ENCODE measurements around the gene TDG.
"Not testable (repeated sequence)": the region's sequence is repeated elsewhere in the genome, so short reads cannot be mapped to it uniquely, and the experiment has no call there.

Gene TDG

DNA sequence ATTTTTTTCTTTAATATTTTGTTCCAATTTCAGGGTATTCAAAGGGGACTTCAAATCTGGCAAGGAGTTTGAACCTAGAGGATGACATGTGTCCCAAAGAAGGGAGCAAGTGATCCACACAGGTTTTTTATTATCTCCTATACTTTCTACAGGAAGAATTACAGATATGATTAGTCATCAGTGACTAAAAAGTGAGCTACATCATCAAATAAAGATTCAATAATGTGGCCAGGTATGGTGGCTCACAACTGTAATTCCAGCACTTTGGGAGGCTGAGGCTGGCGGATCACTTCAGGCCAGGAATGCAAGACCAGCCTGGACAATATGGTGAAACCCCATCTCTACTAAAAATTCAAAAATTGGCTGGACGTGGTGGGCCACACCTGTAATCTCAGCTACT is 60.1 kb downstream of the TDG start:
- no peak overlapping the region for H3K4me3 ChIP-seq (ENCODE audit: low read length)
- no peaks in the 10 kb centered on the region for H3K27me3 ChIP-seq (replicated peaks; ENCODE audit: control insufficient read depth, insufficient read depth, low read length)
- no peaks in the 10 kb centered on the region for H3K36me3 ChIP-seq (ENCODE audit: control insufficient read depth, insufficient read depth, low read length, severe bottlenecking)
- no peaks in the 10 kb centered on the region for H3K4me1 ChIP-seq (ENCODE audit: control insufficient read depth, insufficient read depth, low read length)
- peaks cover 4% of the 10 kb centered on the region for H3K9me3 ChIP-seq (ENCODE audit: control insufficient read depth, low read length)
- no peak overlapping the region for H3K9ac ChIP-seq (ENCODE audit: low read length)
- no peak for DNase-seq (ENCODE audit: low read depth)

DNA sequence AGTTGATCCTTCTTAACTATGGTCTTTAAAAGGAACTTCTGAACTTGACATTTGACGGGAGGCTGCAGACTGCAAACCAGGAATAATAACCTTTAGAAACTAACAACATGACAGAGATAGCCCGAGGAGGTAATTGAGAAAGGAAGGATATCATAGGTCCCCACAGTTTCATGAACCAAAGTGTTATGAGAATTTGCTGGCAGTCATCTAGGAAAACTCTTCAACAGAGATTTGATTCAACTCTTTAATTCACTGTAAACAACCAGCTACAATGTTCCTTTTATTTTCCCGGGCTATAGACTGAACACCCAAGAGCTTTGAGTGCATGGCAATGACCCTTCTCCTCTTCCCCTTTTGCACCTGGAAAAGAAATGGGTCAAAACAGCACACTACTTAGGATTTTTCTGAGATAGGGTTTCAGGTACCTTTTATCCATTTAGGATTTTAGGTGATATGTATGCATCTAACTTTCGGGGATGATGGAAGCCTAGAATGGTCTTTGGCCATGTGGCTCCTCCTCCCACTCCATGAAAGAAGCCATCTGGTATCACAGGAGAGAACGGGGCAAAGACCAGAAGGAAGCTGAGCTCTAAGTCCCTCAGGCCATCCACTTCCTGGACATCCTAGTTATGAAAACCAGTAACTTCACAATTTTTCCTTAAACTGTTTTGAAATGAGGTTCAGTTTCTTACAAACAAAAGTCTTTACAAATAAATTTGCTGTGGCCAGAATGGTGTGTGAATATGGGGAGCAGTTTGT is 61.3 kb downstream of the TDG start:
- H3K4me3 ChIP-seq (ENCODE audit: low read length): no peak overlapping the region
- no peaks in the 10 kb centered on the region for H3K4me1 ChIP-seq (ENCODE audit: control insufficient read depth, insufficient read depth, low read length)
- no peak for DNase-seq (ENCODE audit: low read depth)
- no peak overlapping the region for H3K9ac ChIP-seq (ENCODE audit: low read length)
- H3K27me3 ChIP-seq (replicated peaks; ENCODE audit: control insufficient read depth, insufficient read depth, low read length): no peaks in the 10 kb centered on the region
- H3K9me3 ChIP-seq (ENCODE audit: control insufficient read depth, low read length): peaks cover 4% of the 10 kb centered on the region
- H3K36me3 ChIP-seq (ENCODE audit: control insufficient read depth, insufficient read depth, low read length, severe bottlenecking): no peaks in the 10 kb centered on the region

DNA sequence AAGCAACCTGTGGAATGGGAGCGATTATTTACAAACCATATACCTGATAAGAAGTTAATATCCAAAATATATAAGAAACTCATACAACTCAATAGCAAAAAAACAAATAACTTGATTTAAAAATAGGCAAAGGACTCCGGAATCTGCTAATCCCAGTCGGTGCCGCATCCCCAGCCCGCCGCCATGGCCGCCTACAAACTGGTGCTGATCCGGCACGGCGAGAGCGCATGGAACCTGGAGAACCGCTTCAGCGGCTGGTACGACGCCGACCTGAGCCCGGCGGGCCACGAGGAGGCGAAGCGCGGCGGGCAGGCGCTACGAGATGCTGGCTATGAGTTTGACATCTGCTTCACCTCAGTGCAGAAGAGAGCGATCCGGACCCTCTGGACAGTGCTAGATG is 64.9 kb downstream of the TDG start:
- H3K27me3 ChIP-seq (replicated peaks; ENCODE audit: control insufficient read depth, insufficient read depth, low read length); H3K36me3 ChIP-seq (ENCODE audit: control insufficient read depth, insufficient read depth, low read length, severe bottlenecking); DNase-seq (ENCODE audit: low read depth); H3K9me3 ChIP-seq (ENCODE audit: control insufficient read depth, low read length); H3K4me1 ChIP-seq (ENCODE audit: control insufficient read depth, insufficient read depth, low read length); H3K9ac ChIP-seq (ENCODE audit: low read length); H3K4me3 ChIP-seq (ENCODE audit: low read length): not testable (repeated sequence)

DNA sequence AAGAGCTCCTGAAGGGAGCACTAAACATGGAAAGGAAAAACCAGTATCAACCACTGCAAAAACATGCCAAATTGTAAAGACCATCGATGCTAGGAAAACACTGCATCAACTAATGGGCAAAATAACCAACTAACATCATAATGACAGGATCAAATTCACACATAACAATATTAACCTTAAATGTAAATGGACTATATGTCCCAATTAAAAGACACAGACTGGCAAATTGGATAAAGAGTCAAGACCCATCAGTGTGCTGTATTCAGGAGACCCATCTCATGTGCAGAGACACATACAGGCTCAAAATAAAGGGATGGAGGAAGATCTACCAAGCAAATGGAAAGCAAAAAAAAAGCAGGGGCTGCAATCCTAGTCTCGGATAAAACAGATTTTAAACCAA is 70.5 kb downstream of the TDG start:
- not testable (repeated sequence) for H3K4me1 ChIP-seq (ENCODE audit: control insufficient read depth, insufficient read depth, low read length); H3K9ac ChIP-seq (ENCODE audit: low read length); H3K4me3 ChIP-seq (ENCODE audit: low read length); H3K27me3 ChIP-seq (replicated peaks; ENCODE audit: control insufficient read depth, insufficient read depth, low read length); DNase-seq (ENCODE audit: low read depth); H3K36me3 ChIP-seq (ENCODE audit: control insufficient read depth, insufficient read depth, low read length, severe bottlenecking); H3K9me3 ChIP-seq (ENCODE audit: control insufficient read depth, low read length)

Measured in adipocyte (in vitro differentiated cells).